SK-N-MC (cell line): Measurements from ENCODE around the gene PDF.

Experiments used
- DNase-seq: peaks from one replicate; pipeline ENCODE4 v3.0.0-alpha.2; 2011; ENCODE audit warnings: low read depth, low spot score
- H3K27ac ChIP-seq: fragments of 200-600 bp; sonication (generic); 2 replicates; pipeline ENCODE4 v1.5.1; 2016; ENCODE audit warnings: mixed run types
- H3K36me3 ChIP-seq: fragments of 200-600 bp; sonication (generic); 2 replicates; pipeline ENCODE4 v1.6.1; 2017; ENCODE audit warnings: antibody characterized with exemption, low read length, mixed read lengths; ENCODE audit not compliant: insufficient read depth
- H3K4me3 ChIP-seq: fragments of 200-600 bp; sonication (generic); 2 replicates; pipeline ENCODE4 v1.5.1; 2016
- H3K9ac ChIP-seq: fragments of 200-600 bp; sonication (generic); 2 replicates; pipeline ENCODE4 v1.8.0; 2017; ENCODE audit warnings: mixed run types, mixed read lengths; ENCODE audit not compliant: insufficient read length
- H3K9me3 ChIP-seq: fragments of 200-600 bp; sonication (generic); 2 replicates; pipeline ENCODE4 v1.6.1; 2017; ENCODE audit warnings: low read depth, mild to moderate bottlenecking, antibody characterized with exemption, low read length, moderate library complexity, mixed read lengths
- EZH2 ChIP-seq: fragments of 200-600 bp; sonication (generic); IDR thresholded peaks from one replicate; pipeline ENCODE4 v1.6.1; 2017; ENCODE audit warnings: antibody characterized with exemption
- FOXP2 ChIP-seq: optimal IDR thresholded peaks from 2 replicates; pipeline ENCODE3; 2011; ENCODE audit warnings: mild to moderate bottlenecking, moderate library complexity; ENCODE audit not compliant: insufficient read depth; ENCODE audit errors: extremely low read length, control extremely low read depth
- POLR2AphosphoS5 ChIP-seq: IDR thresholded peaks from 2 replicates; pipeline ENCODE4 v1.6.1; 2012; ENCODE audit warnings: mild to moderate bottlenecking, low read depth, low read length, borderline replicate concordance

Gene PDF

DNA sequence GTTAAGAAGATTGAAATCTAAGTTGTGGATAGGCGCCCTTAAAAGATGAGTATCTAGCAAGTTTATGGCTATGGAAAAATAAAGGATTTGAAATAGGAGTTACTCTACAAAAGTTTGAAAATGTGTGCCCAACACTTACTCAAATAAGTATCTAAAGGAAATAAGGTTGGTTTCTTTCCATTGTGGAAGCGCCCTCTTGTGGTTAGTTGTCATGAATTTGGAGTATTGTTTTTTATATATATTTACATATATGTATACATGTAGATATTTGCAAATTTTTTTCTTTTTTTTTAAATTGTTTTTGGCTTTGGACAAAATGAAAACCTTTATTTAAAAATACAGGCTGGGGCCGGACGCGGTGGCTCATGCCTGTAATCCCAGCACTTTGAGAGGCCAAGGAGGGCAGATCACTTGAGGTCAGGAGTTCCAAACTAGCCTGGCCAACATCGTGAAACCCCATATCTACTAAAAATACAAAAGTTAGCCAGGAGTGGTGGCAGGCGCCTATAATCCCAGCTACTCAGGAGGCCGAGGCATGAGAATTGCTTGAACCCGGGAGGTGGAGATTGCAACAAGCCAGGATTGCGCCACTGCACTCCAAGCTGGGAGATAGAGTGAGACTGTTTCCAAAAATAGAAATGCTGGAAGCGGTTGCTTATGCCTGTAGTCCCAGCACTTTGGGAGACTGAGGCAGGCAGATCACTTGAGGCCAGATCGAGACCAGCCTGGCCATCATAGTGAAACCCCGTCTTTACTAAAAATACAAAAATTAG is 43.3 kb downstream of the PDF start:
- Histone ChIP-seq H3K9ac (no peak overlapping the region), H3K9me3 (no peaks in the 10 kb centered on the region), H3K27ac (no peak overlapping the region), H3K4me3 (no peak overlapping the region), H3K36me3 (0 out of 2 replicates have a peak, but pooled peaks cover 3% of the 10 kb centered on the region)
- DNase-seq = no peak
- TF ChIP-seq POLR2AphosphoS5 = no peak
- TF ChIP-seq FOXP2 = no peak
- TF ChIP-seq EZH2 = no peak

DNA sequence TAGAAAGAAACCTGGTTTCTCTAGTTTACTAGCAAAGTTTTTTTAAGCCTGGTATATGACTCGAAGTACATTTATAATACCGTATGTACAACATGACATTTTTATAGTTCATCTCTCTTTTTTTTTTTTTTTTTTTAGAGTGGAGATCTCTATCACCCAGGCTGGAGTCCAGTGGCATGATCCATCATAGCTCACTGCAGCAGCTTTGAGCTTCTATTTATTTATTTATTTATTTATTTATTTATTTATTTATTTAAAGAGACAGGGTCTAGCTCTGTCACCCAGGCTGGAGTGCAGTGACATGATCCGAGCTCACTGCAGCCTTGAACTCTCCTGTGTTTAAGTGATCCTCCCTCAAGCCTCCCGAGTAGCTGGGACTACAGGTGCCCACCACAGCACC is 45.1 kb downstream of the PDF start:
- no peak overlapping the region for H3K9ac ChIP-seq
- 0 out of 2 replicates have a peak, but pooled peaks cover 3% of the 10 kb centered on the region for H3K36me3 ChIP-seq
- no peaks in the 10 kb centered on the region for H3K9me3 ChIP-seq
- no peak overlapping the region for H3K27ac ChIP-seq
- TF ChIP-seq POLR2AphosphoS5 (no peak), FOXP2 (no peak), EZH2 (no peak)
- DNase-seq = no peak
- H3K4me3 ChIP-seq = no peak overlapping the region

DNA sequence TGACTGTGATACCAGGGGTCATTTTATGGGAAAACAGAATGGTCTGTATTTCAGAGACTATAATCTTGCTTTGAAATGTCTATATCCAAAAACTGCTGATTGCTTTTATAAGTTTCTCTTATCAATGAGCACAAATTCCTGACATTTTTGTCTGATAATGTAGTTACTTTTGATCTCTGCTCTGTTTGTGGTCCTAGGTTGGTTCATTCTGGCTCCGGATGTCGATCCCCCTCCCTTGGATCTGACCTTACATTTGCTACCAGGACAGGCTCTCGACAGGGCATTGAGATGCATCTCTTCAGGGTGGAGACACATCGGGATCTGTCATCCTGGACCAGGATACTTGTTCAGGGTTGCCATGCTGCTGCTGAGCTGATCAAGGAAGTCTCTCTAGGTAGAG is 46.5 kb downstream of the PDF start:
- no peaks in the 10 kb centered on the region for H3K9me3 ChIP-seq
- H3K9ac ChIP-seq = no peak overlapping the region
- no peak for TF ChIP-seq EZH2
- TF ChIP-seq FOXP2 = no peak
- no peak for TF ChIP-seq POLR2AphosphoS5
- H3K36me3 ChIP-seq = 0 out of 2 replicates have a peak, but pooled peaks cover 3% of the 10 kb centered on the region
- H3K4me3 ChIP-seq = no peak overlapping the region
- no peak overlapping the region for H3K27ac ChIP-seq
- DNase-seq = no peak

DNA sequence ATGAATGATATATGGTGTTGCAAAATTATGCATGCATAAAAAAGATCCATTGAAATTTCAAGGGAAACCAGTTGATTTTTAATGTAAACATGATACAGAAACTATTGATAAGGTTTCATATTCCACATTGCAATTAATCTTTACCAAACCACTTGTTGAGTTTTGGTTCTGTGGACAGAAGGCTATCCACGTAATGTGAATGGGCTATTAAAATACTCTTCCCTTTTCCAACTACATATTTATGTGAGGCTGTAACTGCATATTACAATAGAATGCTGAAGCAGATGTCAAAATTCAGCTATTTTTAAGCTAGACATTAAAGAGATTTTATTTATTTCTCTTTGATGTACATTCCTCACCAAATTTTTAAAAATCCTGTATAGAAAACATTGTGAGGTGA is 53.0 kb downstream of the PDF start:
- Histone ChIP-seq H3K9me3 (no peaks in the 10 kb centered on the region), H3K4me3 (peak overlapping the region; percentile 72; the same call in 1 of the 2 replicates), H3K27ac (peak overlapping the region; percentile 100), H3K9ac (peak overlapping the region; percentile 83), H3K36me3 (peaks cover 4% of the 10 kb centered on the region; the same call in 1 of the 2 replicates)
- no peak for DNase-seq
- TF ChIP-seq EZH2 (no peak), POLR2AphosphoS5 (no peak), FOXP2 (no peak)
